Ammon's horn (tissue), 1 donor: ENCODE measurements around the gene PPP2R2D.

ENCODE experiments used
- DNase-seq: peaks from one replicate; pipeline ENCODE4 v3.0.0-alpha.2; 2016; ENCODE audit warnings: low spot score

Gene PPP2R2D

GRCh38 chr10:131929122-131929845 lies 28.5 kb downstream of the PPP2R2D start:
- no peak for DNase-seq

- DNase-seq: no peak
Measured at GRCh38 chr10:131930150-131930549, 29.3 kb downstream of the PPP2R2D start.

- DNase-seq: no peak
Measured at GRCh38 chr10:131930586-131931330, 29.9 kb downstream of the PPP2R2D start.

GRCh38 chr10:131931981-131932380 lies 31.2 kb downstream of the PPP2R2D start:
- no peak for DNase-seq

- DNase-seq: no peak
Measured at GRCh38 chr10:131933016-131933695, 32.3 kb downstream of the PPP2R2D start.

- DNase-seq: no peak
Measured at GRCh38 chr10:131933696-131934086, 32.9 kb downstream of the PPP2R2D start.

- no peak for DNase-seq
Measured at GRCh38 chr10:131934769-131935168, 34.0 kb downstream of the PPP2R2D start.

GRCh38 chr10:131935260-131935659 lies 34.5 kb downstream of the PPP2R2D start:
- no peak for DNase-seq

GRCh38 chr10:131936294-131936693 lies 35.5 kb downstream of the PPP2R2D start:
- no peak for DNase-seq

- DNase-seq: no peak
Measured at GRCh38 chr10:131936736-131937135, 35.9 kb downstream of the PPP2R2D start.

- DNase-seq: no peak
Measured at GRCh38 chr10:131937836-131938235, 37.0 kb downstream of the PPP2R2D start.

- DNase-seq: no peak
Measured at GRCh38 chr10:131938681-131939080, 37.9 kb downstream of the PPP2R2D start.

- no peak for DNase-seq
Measured at GRCh38 chr10:131942455-131942854, 41.6 kb downstream of the PPP2R2D start.

GRCh38 chr10:131943021-131943814 lies 42.4 kb downstream of the PPP2R2D start:
- no peak for DNase-seq

GRCh38 chr10:131944412-131944811 lies 43.6 kb downstream of the PPP2R2D start:
- no peak for DNase-seq

- no peak for DNase-seq
Measured at GRCh38 chr10:131944976-131945695, 44.3 kb downstream of the PPP2R2D start.

GRCh38 chr10:131946321-131946751 lies 45.5 kb downstream of the PPP2R2D start:
- DNase-seq: no peak

- DNase-seq: no peak
Measured at GRCh38 chr10:131946880-131947279, 46.1 kb downstream of the PPP2R2D start.

- no peak for DNase-seq
Measured at GRCh38 chr10:131947631-131948347, 47.0 kb downstream of the PPP2R2D start.

- DNase-seq: no peak
Measured at GRCh38 chr10:131948501-131948900, 47.7 kb downstream of the PPP2R2D start.
